ENCODE measurements around the gene COL8A2. TPM values are rescaled to one million over a fixed set of nuclear protein-coding genes. Genes with fewer than 3 reads are reported as not detected.

COL8A2 gene
- polyA plus RNA-seq, 3 donors from 2014 or later = 0.12 TPM; not detected in 2

DNA sequence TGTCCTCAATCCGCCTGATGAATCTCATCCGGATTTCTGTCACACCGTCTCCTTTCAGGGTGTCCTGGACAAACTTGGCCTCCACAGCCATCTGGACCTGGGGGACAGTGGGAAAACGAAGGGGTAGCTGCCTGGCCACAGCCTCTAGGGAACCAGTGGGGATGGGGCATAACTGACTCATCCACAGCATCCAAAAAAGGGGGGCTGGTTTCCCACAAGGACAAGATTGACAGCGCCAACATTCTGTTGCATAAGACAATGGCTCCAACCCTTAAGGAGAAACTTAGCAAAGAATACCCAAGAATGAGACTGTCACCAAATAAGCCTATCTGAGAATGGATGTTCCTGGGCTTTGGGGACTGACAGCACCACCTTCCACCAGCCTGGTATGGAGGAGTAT, 12.2 kb upstream of the COL8A2 start:
- no peaks in the 10 kb centered on the region for H3K9me3 Mint-ChIP-seq
- no peak for DNase-seq
- H3K36me3 Mint-ChIP-seq = peaks cover 5 to 15% (median 7%) of the 10 kb centered on the region in 3 donors
- H3K27ac Mint-ChIP-seq = no peak overlapping the region
- H3K4me1 Mint-ChIP-seq = peaks cover 2 to 18% of the 10 kb centered on the region in 2 donors
- H3K4me3 Mint-ChIP-seq = no peak overlapping the region
- H3K27me3 Mint-ChIP-seq (ENCODE audit: low read depth in 3 of 3) = peaks cover 0 to 3% (median 0%) of the 10 kb centered on the region in 3 donors

DNA sequence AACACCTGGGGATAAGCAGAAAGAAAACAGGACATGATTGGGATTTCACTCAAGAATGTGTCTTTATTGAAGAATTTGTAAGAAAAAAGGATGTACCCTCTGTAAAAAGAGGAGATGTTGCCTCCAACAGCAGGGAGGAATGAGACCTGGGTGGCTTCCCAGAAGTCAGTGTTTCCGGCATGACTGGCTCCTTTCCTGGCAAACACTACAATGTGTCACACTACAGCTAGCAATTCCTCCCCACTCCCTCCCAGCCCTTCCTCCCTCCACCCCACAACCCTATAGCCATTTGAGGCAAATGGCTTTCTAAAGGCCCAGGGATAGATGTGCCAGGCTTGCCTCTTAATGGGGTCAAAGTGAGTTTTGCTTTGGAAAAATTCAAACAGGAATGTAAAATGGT, 11.5 kb upstream of the COL8A2 start:
- Mint-ChIP-seq H3K4me1 (peaks cover 2 to 12% of the 10 kb centered on the region in 2 donors), H3K9me3 (no peaks in the 10 kb centered on the region), H3K27ac (no peak overlapping the region), H3K27me3 (ENCODE audit: low read depth in 3 of 3) (peaks cover 0 to 4% (median 0%) of the 10 kb centered on the region in 3 donors), H3K36me3 (peaks cover 5 to 15% (median 7%) of the 10 kb centered on the region in 3 donors), H3K4me3 (no peak overlapping the region)
- DNase-seq = no peak

DNA sequence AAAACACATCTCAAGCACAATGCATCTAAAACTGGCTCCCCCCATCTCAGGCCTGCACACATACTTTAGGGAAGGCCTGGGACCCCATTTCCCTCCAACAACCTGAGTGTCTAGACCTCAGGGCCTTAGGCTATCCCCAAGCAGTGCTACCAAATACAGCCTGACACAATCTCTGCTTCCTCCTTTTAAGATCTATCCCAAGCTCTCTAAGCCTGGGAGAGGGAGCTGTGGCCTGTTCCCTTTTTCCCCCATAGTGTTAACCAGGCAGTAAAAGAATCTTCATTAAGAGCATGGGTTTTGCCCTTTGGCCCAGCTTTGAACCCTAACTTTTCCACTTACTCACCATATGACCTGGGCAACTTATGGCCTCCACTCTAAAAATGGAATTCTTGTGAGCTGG, 10.8 kb upstream of the COL8A2 start:
- Mint-ChIP-seq H3K27me3 (ENCODE audit: low read depth in 3 of 3) (peaks cover 0 to 4% (median 0%) of the 10 kb centered on the region in 3 donors), H3K27ac (peak overlapping the region in 4 of 6 donors; percentile 12 to 70 (median 34)), H3K9me3 (no peaks in the 10 kb centered on the region), H3K4me3 (no peak overlapping the region), H3K36me3 (peaks cover 5 to 15% (median 7%) of the 10 kb centered on the region in 3 donors), H3K4me1 (peaks cover 2 to 12% of the 10 kb centered on the region in 2 donors)
- DNase-seq = no peak

DNA sequence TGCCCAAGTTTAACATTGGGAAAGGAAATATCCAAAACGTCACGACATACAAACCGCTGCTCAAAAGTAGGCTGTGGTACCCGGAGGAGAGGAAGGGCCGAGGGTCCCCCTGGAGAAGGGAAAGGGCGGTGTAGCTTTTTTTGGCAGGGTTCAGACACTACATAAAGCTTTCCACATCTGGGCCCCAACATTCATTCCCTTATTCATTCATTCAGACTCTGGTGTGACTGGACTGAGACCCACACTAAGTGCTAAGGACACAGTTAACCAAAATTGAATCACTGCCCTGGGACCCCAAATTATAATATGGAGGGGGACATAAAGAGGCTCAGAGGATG, 10.3 kb upstream of the COL8A2 start:
- Mint-ChIP-seq H3K9me3 (no peaks in the 10 kb centered on the region), H3K4me1 (peaks cover 0 to 10% of the 10 kb centered on the region in 2 donors), H3K4me3 (no peak overlapping the region), H3K27ac (peak overlapping the region in 1 of 6 donors; percentile 20), H3K36me3 (peaks cover 5 to 15% (median 7%) of the 10 kb centered on the region in 3 donors), H3K27me3 (ENCODE audit: low read depth in 3 of 3) (peaks cover 0 to 4% (median 0%) of the 10 kb centered on the region in 3 donors)
- no peak for DNase-seq

DNA sequence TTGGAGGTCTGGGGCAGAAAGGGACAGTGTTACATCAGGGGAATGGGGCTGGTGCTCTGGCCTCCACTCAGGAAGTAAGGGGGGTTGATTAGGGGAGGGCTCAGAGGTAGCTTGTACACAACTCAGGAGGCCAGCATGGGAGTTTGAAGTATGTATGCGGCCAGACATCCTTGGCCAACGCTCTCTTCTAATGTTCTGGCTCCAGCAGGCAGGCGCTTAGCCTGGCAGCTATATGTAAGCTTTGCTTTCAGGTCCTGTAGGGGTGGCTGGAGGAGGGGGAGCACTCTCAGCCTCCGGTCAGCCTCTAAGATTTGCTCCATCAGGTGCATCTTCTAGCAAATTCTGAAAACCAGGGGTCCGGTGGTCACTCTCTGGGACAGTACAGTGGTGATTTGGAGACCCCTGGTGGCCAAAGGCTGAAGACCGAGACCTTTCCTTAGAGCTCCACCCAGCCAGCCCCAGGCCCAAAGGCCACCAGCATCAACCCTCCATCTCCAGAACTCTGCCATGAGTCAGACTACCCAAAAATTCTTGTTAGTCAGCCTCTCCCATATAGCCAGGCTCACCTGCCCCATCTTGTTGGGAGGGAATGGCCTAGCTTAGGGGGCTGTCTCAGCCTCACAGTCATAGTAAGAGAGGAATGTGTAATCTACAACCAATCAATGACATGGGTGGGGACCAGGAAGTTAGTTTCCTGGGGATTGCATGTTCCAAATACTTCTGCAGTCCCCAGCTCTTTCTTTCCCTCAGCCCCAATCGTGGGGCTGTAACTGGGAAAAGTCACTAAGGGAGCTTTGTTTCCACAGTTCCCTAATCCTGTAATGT, 9.7 kb upstream of the COL8A2 start:
- H3K4me1 Mint-ChIP-seq = peaks cover 0 to 4% of the 10 kb centered on the region in 2 donors
- H3K36me3 Mint-ChIP-seq = peaks cover 5 to 15% (median 7%) of the 10 kb centered on the region in 3 donors
- DNase-seq = no peak
- no peaks in the 10 kb centered on the region for H3K9me3 Mint-ChIP-seq
- peak overlapping the region in 1 of 6 donors; percentile 20 for H3K27ac Mint-ChIP-seq
- peaks cover 0 to 4% (median 2%) of the 10 kb centered on the region in 3 donors for H3K27me3 Mint-ChIP-seq (ENCODE audit: low read depth in 3 of 3)
- H3K4me3 Mint-ChIP-seq = no peak overlapping the region

DNA sequence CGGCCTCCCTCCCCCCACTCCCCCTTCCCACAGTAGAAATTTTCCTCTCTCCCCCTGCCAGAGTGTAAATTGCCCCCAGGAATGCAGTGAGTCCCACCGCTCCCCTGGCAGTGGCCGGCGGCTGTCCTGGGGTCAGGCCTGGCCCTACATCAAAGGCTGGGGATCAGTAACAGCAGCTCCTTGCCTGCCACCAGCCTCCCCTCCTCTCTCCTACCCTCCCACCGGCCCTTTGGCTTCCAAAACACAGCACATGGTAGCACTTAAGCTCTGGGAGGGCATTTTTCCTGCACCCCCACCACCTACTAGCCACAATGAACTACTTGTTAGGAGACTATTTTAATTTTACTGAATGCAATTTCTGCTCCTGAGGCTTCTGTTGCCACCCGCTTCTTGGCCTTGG, 9.0 kb upstream of the COL8A2 start:
- H3K9me3 Mint-ChIP-seq = no peaks in the 10 kb centered on the region
- no peak overlapping the region for H3K4me3 Mint-ChIP-seq
- peaks cover 5 to 15% (median 5%) of the 10 kb centered on the region in 3 donors for H3K36me3 Mint-ChIP-seq
- H3K27me3 Mint-ChIP-seq (ENCODE audit: low read depth in 3 of 3) = peaks cover 0 to 4% (median 2%) of the 10 kb centered on the region in 3 donors
- no peak overlapping the region for H3K27ac Mint-ChIP-seq
- no peak for DNase-seq
- H3K4me1 Mint-ChIP-seq = no peaks in the 10 kb centered on the region

DNA sequence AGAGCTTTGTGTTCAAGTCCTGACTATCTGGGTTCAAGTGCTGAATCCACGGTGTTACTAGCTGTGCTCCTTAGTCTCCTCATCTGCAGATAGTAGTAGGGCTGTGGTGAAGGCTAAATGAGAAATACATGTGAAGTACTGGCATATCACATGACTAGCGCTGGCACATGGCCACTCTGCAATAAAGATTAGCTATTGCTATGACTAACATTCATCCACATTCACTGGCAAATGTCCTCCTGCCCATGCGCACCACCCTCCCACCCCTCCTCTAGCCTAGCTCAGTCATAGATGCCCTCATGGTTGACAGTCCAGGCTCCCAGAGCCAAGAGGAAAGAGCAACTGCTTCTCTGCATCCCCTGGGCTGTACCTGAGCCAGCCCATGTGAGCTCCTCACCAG, 8.5 kb upstream of the COL8A2 start:
- no peaks in the 10 kb centered on the region for H3K9me3 Mint-ChIP-seq
- peaks cover 0 to 4% (median 2%) of the 10 kb centered on the region in 3 donors for H3K27me3 Mint-ChIP-seq (ENCODE audit: low read depth in 3 of 3)
- DNase-seq = no peak
- H3K27ac Mint-ChIP-seq = no peak overlapping the region
- H3K4me3 Mint-ChIP-seq = no peak overlapping the region
- no peaks in the 10 kb centered on the region for H3K4me1 Mint-ChIP-seq
- H3K36me3 Mint-ChIP-seq = peaks cover 4 to 13% (median 5%) of the 10 kb centered on the region in 3 donors

DNA sequence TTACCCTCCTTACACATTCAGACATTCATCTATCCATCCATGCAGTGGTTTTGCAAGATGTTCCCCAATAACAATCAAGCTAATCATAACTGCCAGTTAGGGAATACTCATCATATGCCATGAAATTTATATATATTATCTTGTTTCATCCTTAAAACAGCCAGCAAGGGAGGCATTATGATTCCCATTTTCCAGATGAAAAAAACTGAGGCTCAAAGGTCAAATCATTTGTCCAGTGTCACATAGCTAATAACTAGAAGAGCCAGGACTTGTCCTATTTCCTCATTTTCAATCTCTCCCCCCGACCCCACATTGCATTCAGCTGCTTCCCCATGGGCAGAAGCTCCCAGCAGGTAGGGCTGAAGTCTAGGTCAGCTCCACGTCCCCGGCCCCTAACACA, 7.0 kb upstream of the COL8A2 start:
- H3K4me1 Mint-ChIP-seq = no peaks in the 10 kb centered on the region
- H3K9me3 Mint-ChIP-seq = no peaks in the 10 kb centered on the region

DNA sequence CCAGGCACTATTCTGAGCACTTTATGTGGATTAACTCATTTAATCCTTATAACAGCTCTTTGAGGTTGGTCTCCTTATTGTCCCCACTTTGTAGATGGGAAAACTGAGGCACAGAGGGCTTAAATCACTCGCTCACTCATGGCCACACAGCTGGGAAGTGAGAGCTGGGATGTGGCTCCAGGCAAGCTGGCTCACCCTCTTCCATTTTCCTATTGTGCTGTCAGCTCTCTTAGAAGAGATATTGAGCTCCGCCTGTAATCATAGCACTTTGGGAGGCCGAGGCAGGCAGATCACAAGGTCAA, 3.8 kb upstream of the COL8A2 start:
- Mint-ChIP-seq H3K4me3 (no peak overlapping the region), H3K4me1 (peaks cover 16 to 18% of the 10 kb centered on the region in 2 donors), H3K36me3 (no peaks in the 10 kb centered on the region), H3K27ac (no peak overlapping the region), H3K27me3 (ENCODE audit: low read depth in 3 of 3) (peaks cover 2 to 9% (median 4%) of the 10 kb centered on the region in 3 donors), H3K9me3 (no peaks in the 10 kb centered on the region)
- DNase-seq = no peak

More for the DNA sequence above, 7.0 kb upstream of the COL8A2 start:
- Mint-ChIP-seq H3K4me3 (no peak overlapping the region), H3K27me3 (ENCODE audit: low read depth in 3 of 3) (peaks cover 0 to 4% (median 2%) of the 10 kb centered on the region in 3 donors), H3K27ac (no peak overlapping the region), H3K36me3 (peaks cover 0 to 5% (median 4%) of the 10 kb centered on the region in 3 donors)
- DNase-seq = no peak

DNA sequence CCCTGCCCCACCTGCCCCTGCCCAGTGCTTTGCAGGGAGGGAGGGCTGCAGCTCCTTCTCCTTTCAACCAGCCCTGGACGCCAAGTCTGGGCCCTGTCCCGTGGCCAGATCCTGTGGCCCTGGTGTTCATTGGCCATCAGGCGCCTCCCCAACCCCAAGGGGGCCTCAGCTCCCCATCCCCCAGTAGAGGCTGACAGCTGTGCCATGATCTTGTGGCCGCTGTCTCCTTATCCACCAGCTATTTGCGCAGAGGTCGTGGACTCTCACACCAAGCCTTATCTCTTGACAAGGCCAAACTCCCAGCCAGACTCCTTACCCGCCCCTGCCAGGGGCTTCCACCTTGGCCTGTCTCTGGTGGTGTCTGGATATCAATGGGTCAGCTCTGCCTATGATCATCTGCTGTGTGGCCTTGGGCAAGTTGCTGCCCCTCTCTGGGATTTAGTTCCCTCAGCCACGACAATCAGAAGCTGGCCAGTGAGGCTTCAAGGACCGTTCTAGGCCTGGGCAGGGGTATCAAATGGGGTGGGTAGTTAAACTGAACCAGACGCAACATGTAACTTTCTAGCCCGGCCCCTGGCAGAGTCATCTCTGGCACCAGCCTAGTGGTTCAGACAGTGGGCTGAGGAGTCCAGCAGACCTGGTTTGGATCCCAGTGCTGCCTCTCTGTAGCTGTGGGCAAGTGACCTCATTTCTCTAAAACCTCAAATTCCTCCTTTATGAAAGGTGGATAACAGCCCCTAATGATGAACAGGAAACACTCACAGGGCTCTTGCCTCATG, 3.3 kb upstream of the COL8A2 start:
- DNase-seq = no peak
- H3K4me3 Mint-ChIP-seq = no peak overlapping the region
- H3K36me3 Mint-ChIP-seq = peaks cover 0 to 2% (median 0%) of the 10 kb centered on the region in 3 donors
- H3K27ac Mint-ChIP-seq = no peak overlapping the region
- peaks cover 21 to 22% of the 10 kb centered on the region in 2 donors for H3K4me1 Mint-ChIP-seq
- no peaks in the 10 kb centered on the region for H3K9me3 Mint-ChIP-seq
- H3K27me3 Mint-ChIP-seq (ENCODE audit: low read depth in 3 of 3) = peaks cover 2 to 13% (median 7%) of the 10 kb centered on the region in 3 donors

DNA sequence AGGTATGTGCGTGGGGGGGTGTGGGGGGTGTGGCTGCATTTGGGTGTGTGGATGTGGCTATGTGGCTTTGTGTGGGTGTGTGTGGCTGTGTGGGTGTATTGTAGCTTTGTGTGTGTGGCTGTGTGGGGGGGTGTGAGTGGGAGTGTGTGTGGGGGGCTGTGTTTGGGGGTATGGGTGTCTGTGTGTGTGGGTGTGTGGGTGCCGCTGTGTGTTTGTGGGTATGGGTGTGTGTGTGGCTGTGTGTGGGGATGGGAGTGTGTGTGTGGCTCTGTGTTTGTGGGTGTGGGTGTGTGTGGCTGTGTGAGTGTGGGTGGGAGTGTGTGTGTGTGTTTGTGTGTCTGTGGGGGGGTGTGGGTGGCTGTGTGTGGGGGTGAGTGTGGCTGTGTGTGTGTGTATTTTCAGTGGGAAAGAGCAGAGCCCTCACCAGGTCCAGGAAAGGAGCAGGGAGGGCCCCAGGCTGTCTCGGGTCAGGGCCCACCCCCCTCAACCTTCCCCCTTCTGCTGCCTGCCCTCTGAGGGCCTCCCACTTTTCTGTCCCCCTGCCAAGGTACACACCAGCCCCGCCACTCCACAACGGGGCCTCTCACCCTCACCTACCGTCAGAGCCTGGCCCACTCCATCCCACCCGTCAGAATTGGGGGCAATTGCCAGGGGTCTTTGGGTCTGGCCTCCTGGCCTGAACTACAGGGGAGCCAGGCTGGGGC, 1.9 kb upstream of the COL8A2 start:
- Mint-ChIP-seq H3K27ac (no peak overlapping the region), H3K27me3 (ENCODE audit: low read depth in 3 of 3) (peaks cover 2 to 13% (median 7%) of the 10 kb centered on the region in 3 donors), H3K36me3 (peaks cover 0 to 3% (median 0%) of the 10 kb centered on the region in 3 donors), H3K4me3 (no peak overlapping the region), H3K9me3 (no peaks in the 10 kb centered on the region), H3K4me1 (peaks cover 23 to 24% of the 10 kb centered on the region in 2 donors)
- no peak for DNase-seq

DNA sequence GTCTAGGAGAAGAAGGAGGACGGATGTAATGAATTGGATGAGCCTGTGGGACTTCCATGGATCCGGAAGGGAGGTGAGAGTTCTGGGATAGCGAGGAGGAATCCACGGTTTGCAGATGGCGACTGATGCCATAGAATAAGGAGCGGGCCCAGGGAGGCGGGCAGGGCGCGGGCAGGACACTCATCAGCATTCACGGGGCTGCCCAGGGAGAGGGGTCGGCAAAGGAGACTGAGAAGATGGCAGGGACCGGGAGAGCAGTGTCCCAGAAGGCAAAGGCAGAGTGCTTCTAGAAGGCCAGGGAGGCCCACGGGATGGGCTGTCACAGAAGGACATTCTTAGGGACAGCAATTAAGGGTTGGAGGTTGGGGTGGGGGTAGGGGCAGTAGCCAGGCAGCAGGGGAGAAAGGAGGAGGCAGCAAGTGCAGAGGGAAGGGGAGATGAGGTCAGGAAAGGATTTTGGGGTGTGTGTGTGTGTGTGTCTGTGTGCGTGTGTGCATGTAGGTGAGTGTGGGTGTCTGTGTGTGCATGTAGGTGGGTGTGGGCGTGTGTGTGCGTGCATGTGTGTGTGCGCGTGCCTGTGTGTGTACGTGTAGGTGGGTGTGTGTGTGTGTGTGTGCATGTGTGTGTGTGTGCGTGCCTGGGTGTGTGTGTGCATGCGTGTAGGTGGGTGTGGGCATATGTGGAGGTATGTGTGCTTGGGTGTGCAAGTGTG, 1.1 kb upstream of the COL8A2 start:
- peaks cover 0 to 3% (median 0%) of the 10 kb centered on the region in 3 donors for H3K36me3 Mint-ChIP-seq
- H3K4me3 Mint-ChIP-seq = peak overlapping the region in 4 of 5 donors; percentile 7 to 65 (median 42)
- peak overlapping the region in 1 of 6 donors; percentile 0 for H3K27ac Mint-ChIP-seq
- peaks cover 2 to 13% (median 5%) of the 10 kb centered on the region in 3 donors for H3K27me3 Mint-ChIP-seq (ENCODE audit: low read depth in 3 of 3)
- H3K9me3 Mint-ChIP-seq = no peaks in the 10 kb centered on the region
- DNase-seq = no peak
- H3K4me1 Mint-ChIP-seq = peaks cover 23 to 24% of the 10 kb centered on the region in 2 donors

Data from immature natural killer cell (primary cell).